Measurements from ENCODE around the gene MGMT. TPM values are rescaled to one million over a fixed set of nuclear protein-coding genes. Genes with fewer than 3 reads are reported as not detected.
A peak's percentile ranks its signal among the peaks of the same experiment; 100 is the strongest.

Gene MGMT
- total RNA-seq, 4 donors from 2014 or later, result 18.4 to 30.3 (median 27.9) TPM

DNA sequence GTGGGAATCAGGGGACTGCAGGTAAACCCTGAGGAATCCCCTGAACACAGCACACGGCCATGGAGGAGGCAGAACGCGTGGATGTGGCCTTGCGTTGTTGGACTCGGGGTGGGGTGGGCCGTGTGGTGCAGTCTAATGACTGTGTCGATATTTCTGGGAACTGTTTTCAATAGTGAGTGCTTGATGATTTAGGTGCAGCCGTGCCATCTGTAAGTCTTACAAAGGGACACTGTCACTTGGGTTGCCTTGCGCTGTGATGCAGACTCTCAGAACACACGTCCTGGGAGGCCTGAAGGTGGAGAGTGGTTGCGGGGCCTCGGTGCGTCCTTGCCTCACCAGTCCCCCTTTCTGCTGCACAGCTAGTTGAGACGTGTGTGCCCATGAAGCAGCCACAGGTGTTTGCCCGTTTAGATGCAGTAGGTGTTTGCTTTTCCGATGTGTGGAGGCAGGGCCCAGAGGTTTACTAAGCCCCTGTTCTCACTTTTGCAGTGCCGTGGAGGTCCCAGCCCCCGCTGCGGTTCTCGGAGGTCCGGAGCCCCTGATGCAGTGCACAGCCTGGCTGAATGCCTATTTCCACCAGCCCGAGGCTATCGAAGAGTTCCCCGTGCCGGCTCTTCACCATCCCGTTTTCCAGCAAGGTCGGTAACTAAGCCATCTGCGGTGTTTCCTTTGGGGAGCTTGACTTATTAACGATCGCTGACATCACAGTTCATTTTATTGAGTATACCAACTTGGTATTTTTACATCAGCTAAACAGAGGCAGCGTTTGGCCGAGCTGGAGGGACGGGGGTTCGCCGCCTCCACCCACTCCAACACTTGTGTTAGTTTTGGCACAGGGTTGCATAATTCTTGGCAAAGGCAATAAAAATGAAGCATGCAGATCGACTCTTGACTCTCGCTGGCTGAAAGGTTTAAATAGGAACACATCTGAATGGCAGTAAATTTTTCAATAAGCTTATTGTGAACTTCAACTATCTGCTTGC lies 240.7 kb downstream of the MGMT start:
- no peak for TF ChIP-seq POLR2AphosphoS5 (IDR thresholded peaks at IDR 0.05)
- no peak for TF ChIP-seq CTCF (IDR thresholded peaks at IDR 0.05)
- TF ChIP-seq EP300 (IDR thresholded peaks at IDR 0.05), result no peak
- TF ChIP-seq POLR2A (IDR thresholded peaks at IDR 0.05; ENCODE audit: low read depth), result no peak
- Histone ChIP-seq H3K9me3 (no peaks in the 10 kb centered on the region), H3K4me1 (peaks cover 9 to 14% (median 12%) of the 10 kb centered on the region in 4 donors), H3K36me3 (peaks cover 0 to 21% (median 3%) of the 10 kb centered on the region in 4 donors), H3K4me3 (peak overlapping the region in 2 of 4 donors; percentile 20 to 28), H3K27ac (replicated peaks in 1 of 4) (no peak overlapping the region), H3K27me3 (no peaks in the 10 kb centered on the region)
- no peak for DNase-seq (ENCODE audit: extremely low spot score)
- WGBS, result 72% methylated on average over 37 of the region's 37 CpGs
- intact Hi-C loops (cut with DNase I), result no loop called here

- no peak for DNase-seq (ENCODE audit: extremely low spot score)
- Histone ChIP-seq H3K27ac (replicated peaks in 1 of 4) (no peak overlapping the region), H3K4me3 (no peak overlapping the region), H3K36me3 (peaks cover 0 to 24% (median 3%) of the 10 kb centered on the region in 4 donors), H3K9me3 (no peaks in the 10 kb centered on the region), H3K27me3 (no peaks in the 10 kb centered on the region), H3K4me1 (peaks cover 9 to 14% (median 12%) of the 10 kb centered on the region in 4 donors)
- TF ChIP-seq CTCF (IDR thresholded peaks at IDR 0.05), result no peak
- 98% methylated on average over 5 of the region's 7 CpGs for WGBS
- intact Hi-C loops (cut with DNase I), result no loop called here
Observed at GRCh38 chr10:129709101-129709500, 242.1 kb downstream of the MGMT start.

DNA sequence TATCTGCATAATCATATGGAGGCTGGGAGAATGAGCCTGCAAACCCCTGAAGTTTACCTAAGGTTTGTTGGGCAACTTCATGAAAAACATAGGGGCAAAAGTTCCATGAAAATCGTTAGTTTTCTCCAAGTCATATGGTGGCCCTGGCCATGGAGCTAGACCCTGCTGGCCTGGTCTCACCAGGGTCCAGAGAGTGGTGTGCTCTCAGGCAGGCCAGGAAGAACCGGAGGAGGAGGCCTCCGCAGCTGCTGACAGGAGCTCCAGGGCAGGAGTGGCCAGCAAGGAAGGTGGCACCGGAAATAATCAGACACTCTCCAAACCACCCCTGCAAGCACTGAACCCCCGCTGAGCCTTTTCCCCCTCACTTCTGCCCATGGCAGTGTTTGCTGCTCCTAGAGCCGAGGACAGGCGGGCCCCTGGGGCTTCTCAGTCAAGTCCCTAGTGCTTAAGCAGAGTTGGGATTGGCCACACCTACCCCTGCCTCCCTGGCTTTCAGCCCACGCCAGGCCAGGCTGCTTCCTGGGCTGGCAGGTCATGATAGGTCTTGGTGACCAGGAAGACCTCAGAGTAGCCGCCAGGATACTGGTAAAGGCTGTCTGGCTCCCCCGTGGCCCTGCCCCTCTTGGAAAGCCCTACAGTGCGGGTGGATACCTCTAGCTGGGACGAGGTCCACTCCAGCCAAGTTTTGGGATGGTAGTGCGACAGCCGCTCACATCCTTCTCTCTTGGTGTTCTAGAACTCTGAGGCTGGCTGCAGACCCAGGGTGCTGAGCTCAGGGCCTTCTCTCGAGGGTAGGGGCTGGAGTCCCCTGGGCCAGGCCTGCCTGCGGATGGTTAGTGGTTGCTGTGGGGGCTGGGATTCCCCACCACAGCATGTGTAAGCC lies 242.8 kb downstream of the MGMT start:
- intact Hi-C loops (cut with DNase I), result no loop called here
- Histone ChIP-seq H3K27ac (replicated peaks in 1 of 4) (no peak overlapping the region), H3K4me3 (no peak overlapping the region), H3K9me3 (no peaks in the 10 kb centered on the region), H3K27me3 (no peaks in the 10 kb centered on the region), H3K4me1 (peaks cover 9 to 14% (median 12%) of the 10 kb centered on the region in 4 donors), H3K36me3 (peaks cover 0 to 24% (median 3%) of the 10 kb centered on the region in 4 donors)
- DNase-seq (ENCODE audit: extremely low spot score), result no peak
- TF ChIP-seq EP300 (IDR thresholded peaks at IDR 0.05), result no peak
- no peak for TF ChIP-seq POLR2A (IDR thresholded peaks at IDR 0.05; ENCODE audit: low read depth)
- TF ChIP-seq CTCF (IDR thresholded peaks at IDR 0.05), result no peak
- no peak for TF ChIP-seq POLR2AphosphoS5 (IDR thresholded peaks at IDR 0.05)
- WGBS, result 97% methylated on average over 7 of the region's 16 CpGs

- TF ChIP-seq EP300 (IDR thresholded peaks at IDR 0.05) (no peak), POLR2A (IDR thresholded peaks at IDR 0.05; ENCODE audit: low read depth) (no peak), POLR2AphosphoS5 (IDR thresholded peaks at IDR 0.05) (no peak), CTCF (IDR thresholded peaks at IDR 0.05) (no peak)
- 85% methylated on average over 4 of the region's 4 CpGs for WGBS
- DNase-seq (ENCODE audit: extremely low spot score), result no peak
- Histone ChIP-seq H3K4me3 (no peak overlapping the region), H3K27ac (replicated peaks in 1 of 4) (no peak overlapping the region), H3K36me3 (peaks cover 0 to 24% (median 3%) of the 10 kb centered on the region in 4 donors), H3K27me3 (no peaks in the 10 kb centered on the region), H3K9me3 (no peaks in the 10 kb centered on the region), H3K4me1 (peaks cover 9 to 14% (median 12%) of the 10 kb centered on the region in 4 donors)
- intact Hi-C loops (cut with DNase I), result no loop called here
Observed at GRCh38 chr10:129710510-129710847, 243.4 kb downstream of the MGMT start.
